H7 (cell line): Measurements from ENCODE around the gene GRK2. TPM values are rescaled to one million over a fixed set of nuclear protein-coding genes. Genes with fewer than 3 reads are reported as not detected.

Experiments used
- DNase-seq: peaks from one replicate; pipeline ENCODE4 v3.0.0; 2012
- H3K27me3 ChIP-seq: 2 replicates; pipeline ENCODE4 v1.6.0; 2011; ENCODE audit warnings: mild to moderate bottlenecking, low read length; ENCODE audit not compliant: control insufficient read depth, insufficient read depth
- H3K36me3 ChIP-seq: replicated peaks from 2 replicates; pipeline ENCODE4 v1.5.1; 2011; ENCODE audit warnings: low read length; ENCODE audit not compliant: control insufficient read depth, insufficient read depth
- H3K4me3 ChIP-seq: 2 replicates; pipeline ENCODE4 v1.5.1; 2011; ENCODE audit warnings: low read depth, mild to moderate bottlenecking, control low read depth, low read length, moderate library complexity; ENCODE audit not compliant: insufficient read depth
- total RNA-seq: library from RNA; depleted of rRNA; stranded (reverse); fragments of >200 nt; shearing (Covaris generic); gene quantifications from 2 replicates; pipeline ENCODE4 v1.2.3, GENCODE V29; 2014

The GRK2 gene
- total RNA-seq, 1 experiment from 2014 or later, result 73.8 TPM

- no peaks in the 10 kb centered on the region for H3K27me3 ChIP-seq
- DNase-seq, result peak; percentile 60
- peaks cover 5% of the 10 kb centered on the region for H3K36me3 ChIP-seq
- no peak overlapping the region for H3K4me3 ChIP-seq
Observed at GRCh38 chr11:67271541-67272284, 5.4 kb downstream of the GRK2 start.

GRCh38 chr11:67272327-67273259, 6.3 kb downstream of the GRK2 start:
- DNase-seq, result peak; percentile 44
- Histone ChIP-seq H3K27me3 (no peaks in the 10 kb centered on the region), H3K36me3 (peaks cover 4% of the 10 kb centered on the region; the same call in 1 of the 2 replicates), H3K4me3 (no peak overlapping the region)

DNA sequence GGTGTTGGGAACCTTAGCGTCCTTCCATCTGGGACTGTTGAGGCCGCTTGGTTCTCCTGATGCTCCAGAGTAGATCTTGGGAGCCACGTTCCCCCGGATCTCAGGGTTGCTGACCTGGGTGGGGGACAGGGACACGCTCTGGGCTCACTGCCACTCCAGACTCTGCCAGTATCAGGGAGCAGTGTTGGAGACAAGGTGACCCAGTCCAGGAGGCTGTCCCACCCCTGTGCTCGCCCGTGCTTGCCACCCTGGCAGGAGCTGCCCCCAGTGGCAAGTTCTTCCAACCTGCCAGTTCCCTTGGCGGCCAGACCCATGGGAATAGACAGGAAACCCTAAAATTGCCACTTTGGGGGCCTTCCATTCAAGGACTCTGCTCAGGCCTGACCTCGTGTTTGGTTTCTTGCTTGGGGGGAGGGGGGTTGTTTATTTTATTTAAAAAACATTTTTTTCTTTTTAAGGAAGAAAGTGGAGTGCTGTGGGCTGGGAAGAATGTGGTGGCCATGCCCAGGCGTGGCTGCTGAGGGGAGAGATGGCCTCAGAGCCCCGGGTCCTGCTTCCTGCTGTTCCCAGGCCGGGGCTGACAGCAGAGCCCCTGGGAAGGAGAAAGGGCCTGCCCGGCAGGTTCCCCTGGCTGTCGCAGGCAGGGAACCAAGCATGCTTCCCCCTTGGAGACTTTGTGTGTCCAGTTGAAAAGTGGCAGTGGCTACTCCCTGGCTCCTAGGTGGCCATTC, 7.2 kb downstream of the GRK2 start:
- peak; percentile 71 for DNase-seq

DNA sequence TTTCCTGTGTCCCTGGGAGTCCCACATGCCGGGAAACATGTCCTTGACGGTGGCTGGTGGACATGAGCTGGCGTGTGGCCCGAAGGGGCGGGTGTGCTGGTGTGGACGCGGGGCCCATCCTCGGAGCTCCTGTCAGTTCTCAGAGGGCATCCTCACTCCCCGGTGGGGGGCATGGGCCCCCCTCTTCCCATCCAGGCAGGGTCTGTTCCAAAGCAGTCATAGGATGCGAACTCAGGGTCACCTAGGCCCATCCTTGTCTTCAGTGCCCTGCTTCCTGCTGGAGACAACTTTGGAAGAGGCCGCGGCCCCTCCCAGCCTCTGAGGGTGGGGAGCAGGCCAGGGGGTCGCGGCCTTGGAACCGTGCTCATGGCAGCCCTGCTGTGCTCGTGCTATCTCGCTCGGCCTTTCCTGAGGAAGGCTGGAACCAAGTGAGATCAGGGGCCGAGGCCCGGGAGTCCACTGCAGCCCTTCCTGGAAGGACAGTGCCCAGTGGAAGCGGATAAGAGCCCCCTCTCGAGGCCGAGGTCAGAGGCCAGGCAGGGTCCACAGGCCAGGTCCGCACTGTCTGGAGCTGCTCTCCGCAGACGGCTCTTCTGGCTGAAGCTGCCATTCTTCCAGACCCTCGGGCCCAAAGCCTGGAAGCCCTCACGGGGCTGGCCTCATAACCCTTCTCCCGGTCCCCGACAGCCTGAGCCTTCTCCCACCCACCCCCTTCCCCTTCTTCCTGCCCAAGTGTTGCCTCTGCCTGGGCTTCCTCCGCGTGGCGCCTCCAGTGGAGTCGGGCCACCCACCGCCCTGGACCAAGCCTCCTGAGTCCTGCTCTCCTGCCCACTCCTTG, 8.7 kb downstream of the GRK2 start:
- Histone ChIP-seq H3K27me3 (no peaks in the 10 kb centered on the region), H3K36me3 (peaks cover 3% of the 10 kb centered on the region), H3K4me3 (no peak overlapping the region)
- DNase-seq, result peak; percentile 46

More for the DNA sequence above, 7.2 kb downstream of the GRK2 start:
- Histone ChIP-seq H3K4me3 (no peak overlapping the region), H3K36me3 (0 out of 2 replicates have a peak, but pooled peaks cover 2% of the 10 kb centered on the region), H3K27me3 (no peaks in the 10 kb centered on the region)

GRCh38 chr11:67275606-67276409, 9.5 kb downstream of the GRK2 start:
- Histone ChIP-seq H3K4me3 (no peak overlapping the region), H3K27me3 (no peaks in the 10 kb centered on the region), H3K36me3 (peaks cover 3% of the 10 kb centered on the region)
- peak; percentile 31 for DNase-seq

DNA sequence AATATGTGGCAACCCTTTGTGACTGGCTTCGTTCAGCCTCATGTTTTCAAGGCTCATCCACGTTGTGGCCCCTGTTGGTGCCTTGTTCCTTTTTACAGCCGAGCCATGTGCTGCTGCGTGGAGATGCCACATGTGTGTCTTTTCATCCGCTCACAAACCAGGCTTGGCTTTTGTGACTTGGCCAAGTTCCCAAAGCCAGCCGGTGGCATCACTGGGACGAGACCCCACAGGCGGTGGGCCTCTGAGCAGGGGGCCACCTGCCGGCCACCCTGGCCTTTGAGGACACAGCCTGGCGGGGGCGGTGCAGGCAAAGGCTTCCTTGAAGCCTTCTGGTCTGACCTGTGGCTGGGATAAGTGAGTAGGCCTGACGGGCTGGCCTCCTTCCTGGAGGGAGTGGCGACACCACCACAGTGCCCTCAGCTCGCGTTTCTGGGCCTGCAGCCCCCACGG, 10.5 kb downstream of the GRK2 start:
- H3K36me3 ChIP-seq, result peaks cover 6% of the 10 kb centered on the region
- no peaks in the 10 kb centered on the region for H3K27me3 ChIP-seq
- H3K4me3 ChIP-seq, result no peak overlapping the region
- peak; percentile 83 for DNase-seq

DNA sequence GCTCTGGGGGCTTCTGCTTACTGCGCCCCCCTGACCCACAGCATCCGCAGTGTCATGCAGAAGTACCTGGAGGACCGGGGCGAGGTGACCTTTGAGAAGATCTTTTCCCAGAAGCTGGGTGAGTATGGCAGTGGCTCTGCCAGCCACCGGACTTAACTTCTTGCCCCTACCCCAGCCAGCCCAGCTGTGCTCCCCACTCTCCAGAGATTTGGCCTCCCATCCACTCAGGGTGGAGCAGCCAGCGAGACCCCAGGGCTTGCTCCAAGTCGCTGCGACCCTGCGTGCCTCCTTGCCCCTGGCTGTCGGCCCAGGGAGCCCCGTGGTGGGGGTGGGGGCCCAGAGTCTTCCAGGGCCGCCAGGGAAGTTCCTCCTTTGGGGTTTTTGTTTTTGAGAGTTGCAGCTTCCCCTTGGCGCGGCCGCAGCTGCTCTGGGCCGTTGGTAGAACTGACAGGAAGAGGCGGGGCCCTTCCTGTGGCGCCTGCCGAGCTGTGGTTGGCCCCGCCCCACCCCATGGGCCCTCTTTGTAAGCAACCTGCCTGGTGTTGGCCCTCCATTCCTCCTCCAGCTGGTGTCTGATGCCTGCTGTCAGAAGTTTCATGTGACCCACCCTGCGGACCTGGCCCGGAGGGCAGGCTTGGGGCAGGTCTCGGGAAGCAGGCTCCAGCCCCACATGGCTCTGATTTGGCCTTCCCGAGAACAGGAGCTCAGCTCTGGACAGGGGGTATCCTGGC, 11.1 kb downstream of the GRK2 start:
- H3K36me3 ChIP-seq, result peaks cover 9% of the 10 kb centered on the region
- 0 out of 2 replicates have a peak overlapping the region, but pooled peaks have one; percentile 1 for H3K4me3 ChIP-seq
- DNase-seq, result peak; percentile 95
- no peaks in the 10 kb centered on the region for H3K27me3 ChIP-seq

- no peak for DNase-seq
- peaks cover 13% of the 10 kb centered on the region for H3K36me3 ChIP-seq
- H3K27me3 ChIP-seq, result no peaks in the 10 kb centered on the region
- no peak overlapping the region for H3K4me3 ChIP-seq
Observed at GRCh38 chr11:67278135-67278938, 12.1 kb downstream of the GRK2 start.

- Histone ChIP-seq H3K27me3 (no peaks in the 10 kb centered on the region), H3K36me3 (peaks cover 19% of the 10 kb centered on the region), H3K4me3 (no peak overlapping the region)
- no peak for DNase-seq
Observed at GRCh38 chr11:67278939-67279588, 12.8 kb downstream of the GRK2 start.

DNA sequence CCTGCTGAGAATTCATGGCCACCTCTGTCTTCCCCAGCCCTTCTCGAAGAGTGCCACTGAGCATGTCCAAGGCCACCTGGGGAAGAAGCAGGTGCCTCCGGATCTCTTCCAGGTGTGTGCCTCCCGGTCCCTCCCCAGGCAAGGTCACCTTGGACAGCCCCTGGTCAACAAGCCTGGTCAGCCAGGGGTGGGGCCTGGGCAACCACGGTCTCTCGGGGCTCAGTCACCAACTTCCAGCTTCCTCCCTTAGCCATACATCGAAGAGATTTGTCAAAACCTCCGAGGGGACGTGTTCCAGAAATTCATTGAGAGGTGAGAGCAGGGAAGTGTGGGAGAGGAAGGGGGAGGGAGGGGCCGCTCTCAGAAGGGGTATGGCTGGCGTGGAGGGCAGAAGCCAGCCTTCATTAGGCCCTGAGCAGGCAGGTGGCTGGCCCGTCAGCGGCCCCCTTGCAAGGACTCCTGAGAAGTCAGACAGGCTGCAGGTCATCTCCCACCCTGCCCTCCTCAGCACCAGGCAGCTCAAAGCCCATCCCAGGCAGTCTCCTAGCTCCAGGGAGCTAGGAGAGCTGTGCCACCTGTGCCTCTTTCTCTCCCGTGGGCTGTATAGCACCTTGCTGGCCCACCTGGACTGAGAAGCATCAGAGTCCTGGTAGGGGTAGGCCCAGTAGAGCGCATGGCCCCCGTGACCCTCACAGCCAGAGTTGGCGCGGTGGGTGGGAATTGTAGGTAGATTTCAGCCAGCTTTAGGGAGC, 13.5 kb downstream of the GRK2 start:
- no peaks in the 10 kb centered on the region for H3K27me3 ChIP-seq
- H3K36me3 ChIP-seq, result peaks cover 22% of the 10 kb centered on the region
- no peak for DNase-seq
- H3K4me3 ChIP-seq, result no peak overlapping the region

GRCh38 chr11:67280341-67280787, 14.1 kb downstream of the GRK2 start:
- H3K4me3 ChIP-seq, result no peak overlapping the region
- no peak for DNase-seq
- H3K36me3 ChIP-seq, result peaks cover 22% of the 10 kb centered on the region
- H3K27me3 ChIP-seq, result no peaks in the 10 kb centered on the region
